Lower leg skin (tissue), 4 donors: Measurements from ENCODE around the gene RUVBL2. TPM values are rescaled to one million over a fixed set of nuclear protein-coding genes. Genes with fewer than 3 reads are reported as not detected.
"Not testable (repeated sequence)": the region's sequence is repeated elsewhere in the genome, so short reads cannot be mapped to it uniquely, and the experiment has no call there.

Source experiments
- DNase-seq, 2 donors: peaks; one replicate each; pipeline ENCODE4 v3.0.0-alpha.2; 2019; ENCODE audit warnings: low spot score in 2 of 2
- H3K4me3 ChIP-seq: fragments of 200-600 bp; sonication (generic); 2 replicates; pipeline ENCODE4 v1.5.1; 2017; ENCODE audit warnings: mild to moderate bottlenecking, low read depth; ENCODE audit not compliant: poor library complexity, severe bottlenecking
- WGBS, 2 donors: methylation state at CpG; one replicate each; pipeline ENCODE4 v1.1.5; 2018; 5-methylcytosine and 5-hydroxymethylcytosine counted together
- intact Hi-C: fragments of 100-400 bp; cut with DNase I; formaldehyde crosslinking; loops from one replicate; pipeline ENCODE4 v1.15.0; 2023; ENCODE audit warnings: low total_unique reads
- total RNA-seq, 4 donors: library from RNA; depleted of rRNA; stranded (reverse); fragments of >200 nt; gene quantifications; one replicate each; pipeline ENCODE4 v1.1.0, GENCODE V29; 2016
- TF ChIP-seq, protein P1 (sequence below), 3 donors: fragments of 450-650 bp; IDR thresholded peaks; one replicate each; pipeline ENCODE4 v1.5.1; 2016; ENCODE audit warnings: antibody characterized with exemption in 3 of 3, mild to moderate bottlenecking in 3 of 3, moderate library complexity in 2 of 3

Gene RUVBL2
- total RNA-seq, 4 donors from 2014 or later: 61.3 to 83.8 (median 83.3) TPM

DNA sequence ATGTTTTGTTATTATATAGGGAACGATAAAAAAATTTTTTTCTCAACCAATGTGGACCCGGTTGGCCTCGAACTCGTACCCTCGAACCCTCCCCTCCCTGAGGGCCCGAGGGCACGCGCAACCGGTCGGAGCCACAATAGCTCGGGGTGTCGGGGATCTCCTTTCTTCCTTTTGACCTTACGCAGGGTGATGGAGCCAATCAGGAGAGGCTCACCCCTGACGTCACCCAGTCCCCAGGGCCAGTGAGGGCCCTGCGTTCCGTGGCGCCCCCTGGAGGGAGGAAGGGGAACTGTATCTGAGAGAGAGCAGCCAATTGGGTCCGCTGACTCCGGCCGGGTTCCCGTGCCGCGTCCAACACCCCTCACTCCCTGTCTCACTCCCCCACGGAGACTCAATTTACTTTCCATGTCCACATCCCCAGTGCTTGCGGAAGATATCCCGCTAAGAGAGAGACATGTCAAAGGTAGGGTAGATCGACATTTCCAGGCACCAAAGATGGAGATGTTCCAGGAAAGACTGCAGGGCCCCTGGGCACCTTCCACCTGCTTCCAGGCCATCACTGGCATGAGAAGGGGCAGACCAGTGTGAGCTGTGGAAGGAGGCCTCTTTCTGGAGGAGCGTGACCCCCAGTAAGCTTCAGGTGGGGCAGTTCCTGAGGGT, 38.1 kb downstream of the RUVBL2 start, which contains the start of gene CGB2:
CGB2 (plus strand) TSS at position 249 of the 660 bp plus-strand sequence; CDS start at position 455, 206 bp downstream.
- DNase-seq, intact Hi-C loops, H3K4me3 ChIP-seq: not testable (repeated sequence)
- WGBS, 2 donors: 25 to 32% methylated on average over 28 of the region's 28 CpGs

- DNase-seq, intact Hi-C loops, H3K4me3 ChIP-seq: not testable (repeated sequence)
- WGBS, 2 donors: 38 to 56% methylated on average over 18 of the region's 18 CpGs
Observed at GRCh38 chr19:49036815-49037214, 43.1 kb downstream of the RUVBL2 start, which contains the start of gene CGB1. Gene CGB1 (minus strand): TSS chr19:49036895. CDS start chr19:49036711, 184 bp downstream.

GRCh38 chr19:49038111-49038510, 44.4 kb downstream of the RUVBL2 start:
- intact Hi-C loops, DNase-seq, H3K4me3 ChIP-seq: not testable (repeated sequence)
- WGBS, 2 donors: 90 to 91% methylated on average over 8 of the region's 8 CpGs

DNA sequence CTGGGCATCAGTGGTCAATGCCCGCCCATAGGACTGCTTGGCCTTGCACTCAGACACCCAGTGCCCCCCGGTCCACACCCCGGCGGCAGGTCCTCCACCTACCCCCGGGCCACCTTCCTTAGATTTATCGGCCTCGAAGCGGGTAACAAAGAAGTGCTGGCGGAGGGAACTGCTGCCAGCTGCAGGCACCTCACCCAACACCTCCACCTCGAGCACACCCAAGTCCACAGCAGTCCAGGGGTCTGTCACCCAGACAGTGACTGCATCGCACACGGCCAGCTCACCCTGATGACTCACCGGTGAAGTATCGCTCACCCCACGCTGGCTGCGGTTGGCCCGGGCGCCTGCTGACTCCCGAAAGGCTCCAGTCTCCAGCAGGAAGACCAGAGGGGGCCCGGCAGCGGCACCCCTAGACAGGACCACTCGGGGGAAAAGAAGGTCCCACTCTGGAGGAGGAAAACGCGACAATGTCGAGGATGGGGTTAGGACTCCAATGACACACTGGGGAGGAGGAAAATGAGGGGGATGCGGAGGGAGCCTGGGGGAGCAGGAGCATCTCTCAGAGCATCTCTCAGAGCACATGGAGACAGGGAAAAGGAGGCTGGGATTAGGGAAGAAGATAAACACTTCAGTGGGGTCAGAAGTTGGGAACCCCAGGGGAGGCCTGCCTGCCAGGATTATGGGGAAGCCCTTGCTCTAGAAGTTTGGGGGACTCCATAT, 45.0 kb downstream of the RUVBL2 start:
- DNase-seq, intact Hi-C loops, H3K4me3 ChIP-seq: not testable (repeated sequence)
- 82 to 83% methylated on average over 25 to 26 of the region's 26 CpGs for WGBS, 2 donors

DNA sequence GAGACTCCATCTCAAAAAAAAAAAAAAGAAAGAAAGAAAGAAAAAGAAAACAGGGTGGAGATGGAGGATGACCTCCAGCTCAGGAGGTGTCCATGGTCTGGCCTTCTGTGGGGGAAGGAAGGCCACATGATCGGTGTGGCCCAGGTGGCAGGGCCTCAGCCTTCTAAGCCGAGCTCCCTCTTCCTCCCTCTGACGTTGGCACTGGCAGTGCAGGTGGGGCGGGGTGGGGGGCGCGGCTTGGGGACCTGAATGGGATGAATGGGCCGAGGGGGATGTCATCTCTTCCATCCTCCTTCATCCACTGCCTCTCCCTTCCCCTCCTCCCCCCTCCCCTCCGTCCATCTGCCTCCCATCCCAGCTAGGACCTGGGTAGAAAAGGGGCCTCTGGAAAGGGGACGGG, 46.0 kb downstream of the RUVBL2 start:
- H3K4me3 ChIP-seq, DNase-seq, intact Hi-C loops: not testable (repeated sequence)
- WGBS, 2 donors: 65 to 69% methylated on average over 9 of the region's 9 CpGs

- no peak for DNase-seq
- 65 to 72% methylated on average over 17 of the region's 17 CpGs for WGBS, 2 donors
- TF ChIP-seq, protein P1, sequence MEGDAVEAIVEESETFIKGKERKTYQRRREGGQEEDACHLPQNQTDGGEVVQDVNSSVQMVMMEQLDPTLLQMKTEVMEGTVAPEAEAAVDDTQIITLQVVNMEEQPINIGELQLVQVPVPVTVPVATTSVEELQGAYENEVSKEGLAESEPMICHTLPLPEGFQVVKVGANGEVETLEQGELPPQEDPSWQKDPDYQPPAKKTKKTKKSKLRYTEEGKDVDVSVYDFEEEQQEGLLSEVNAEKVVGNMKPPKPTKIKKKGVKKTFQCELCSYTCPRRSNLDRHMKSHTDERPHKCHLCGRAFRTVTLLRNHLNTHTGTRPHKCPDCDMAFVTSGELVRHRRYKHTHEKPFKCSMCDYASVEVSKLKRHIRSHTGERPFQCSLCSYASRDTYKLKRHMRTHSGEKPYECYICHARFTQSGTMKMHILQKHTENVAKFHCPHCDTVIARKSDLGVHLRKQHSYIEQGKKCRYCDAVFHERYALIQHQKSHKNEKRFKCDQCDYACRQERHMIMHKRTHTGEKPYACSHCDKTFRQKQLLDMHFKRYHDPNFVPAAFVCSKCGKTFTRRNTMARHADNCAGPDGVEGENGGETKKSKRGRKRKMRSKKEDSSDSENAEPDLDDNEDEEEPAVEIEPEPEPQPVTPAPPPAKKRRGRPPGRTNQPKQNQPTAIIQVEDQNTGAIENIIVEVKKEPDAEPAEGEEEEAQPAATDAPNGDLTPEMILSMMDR (IDR thresholded peaks at IDR 0.05): no peak
- intact Hi-C loops: no loop called here
- H3K4me3 ChIP-seq: no peak overlapping the region
Observed at GRCh38 chr19:49042177-49042576, 48.5 kb downstream of the RUVBL2 start.

- intact Hi-C loops, DNase-seq, H3K4me3 ChIP-seq: not testable (repeated sequence)
- 74 to 94% methylated on average over 2 to 4 of the region's 4 CpGs for WGBS, 2 donors
Observed at GRCh38 chr19:49042666-49043065, 49.0 kb downstream of the RUVBL2 start.

GRCh38 chr19:49043548-49043947, 49.9 kb downstream of the RUVBL2 start, which contains the start of gene CGB5:
Gene CGB5 (plus strand): TSS chr19:49043848. CDS start chr19:49044210, 362 bp downstream.
- WGBS, 2 donors: 69 to 76% methylated on average over 13 to 14 of the region's 15 CpGs
- intact Hi-C loops: not testable (repeated sequence)

DNA sequence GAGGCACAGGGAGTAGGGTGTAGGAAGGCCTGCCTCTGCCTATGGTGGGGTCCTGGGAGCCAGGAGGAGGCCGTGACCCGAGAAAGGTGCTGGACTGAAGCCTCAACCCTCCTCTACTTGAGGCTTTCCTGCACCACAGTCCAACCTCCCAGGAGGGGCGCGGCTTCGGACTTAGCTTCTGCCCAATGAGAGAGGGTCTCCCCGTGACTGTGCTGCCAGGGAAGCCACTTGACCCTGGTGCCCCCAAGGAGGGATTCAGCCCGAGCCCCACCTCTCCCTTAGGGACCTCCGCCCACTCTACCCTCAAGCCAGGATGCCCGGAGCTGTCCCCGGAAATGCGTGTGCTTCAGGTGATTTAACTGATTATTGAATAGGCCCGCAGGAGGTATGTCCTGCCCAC, 55.3 kb downstream of the RUVBL2 start, which contains the start of gene CGB8:
CGB8 (minus strand) TSS at position 101 of the 400 bp plus-strand sequence. CDS start 372 bp downstream, outside the sequence.
- intact Hi-C loops: not testable (repeated sequence)
- 69% methylated on average over 10 of the region's 12 CpGs; no CpG with 5 or more reads in 1 of the 2 donors for WGBS, 2 donors

More at GRCh38 chr19:49043548-49043947, 49.9 kb downstream of the RUVBL2 start, which contains the start of gene CGB5:
- H3K4me3 ChIP-seq, DNase-seq: not testable (repeated sequence)

GRCh38 chr19:49049834-49050233, 56.1 kb downstream of the RUVBL2 start:
- DNase-seq, H3K4me3 ChIP-seq, intact Hi-C loops: not testable (repeated sequence)
- WGBS, 2 donors: 86 to 93% methylated on average over 3 of the region's 4 CpGs

More for the DNA sequence above, 55.3 kb downstream of the RUVBL2 start, which contains the start of gene CGB8:
- H3K4me3 ChIP-seq, DNase-seq: not testable (repeated sequence)

- WGBS, 2 donors: 57 to 60% methylated on average over 21 to 23 of the region's 24 CpGs
- DNase-seq, H3K4me3 ChIP-seq, intact Hi-C loops: not testable (repeated sequence)
Observed at GRCh38 chr19:49050376-49051033, 56.8 kb downstream of the RUVBL2 start.
